ENCODE results near the gene OPCML. TPM values are rescaled to one million over a fixed set of nuclear protein-coding genes. Genes with fewer than 3 reads are reported as not detected.

The OPCML gene
- polyA plus RNA-seq, 3 donors, result not detected

DNA sequence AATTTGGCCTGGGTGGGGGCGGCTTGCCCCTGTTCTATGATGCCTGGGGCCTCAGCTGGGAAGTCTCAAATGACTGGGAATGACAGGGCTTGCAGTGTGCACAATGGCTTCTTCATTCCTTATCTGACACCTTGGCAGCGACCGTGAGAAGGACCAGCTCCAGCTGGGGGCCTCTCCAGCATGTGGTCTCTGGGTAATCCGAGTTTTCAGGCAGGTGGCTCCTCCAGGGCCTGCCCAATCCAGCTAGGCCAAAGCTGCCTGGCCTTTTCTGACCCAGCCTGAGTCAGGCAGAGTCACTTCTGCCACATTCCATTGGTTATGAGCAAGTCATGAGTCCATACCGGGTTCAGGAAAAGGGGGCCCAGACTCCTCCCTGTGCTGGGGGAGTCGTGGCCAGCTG is 646.0 kb downstream of the OPCML start:
- no peaks in the 10 kb centered on the region for H3K79me2 ChIP-seq (ENCODE audit: insufficient read depth, low read length)
- no peak overlapping the region for H3K4me3 Mint-ChIP-seq
- no peaks in the 10 kb centered on the region for H3K36me3 Mint-ChIP-seq
- peaks cover 0 to 4% (median 0%) of the 10 kb centered on the region in 7 donors for H3K9me3 Mint-ChIP-seq
- no peak overlapping the region for H3K9ac ChIP-seq (ENCODE audit: insufficient read depth, low read length, poor library complexity, severe bottlenecking)
- peaks cover 0 to under 1% of the 10 kb centered on the region in 2 donors for H3K9me3 ChIP-seq (replicated peaks in 1 of 2; ENCODE audit: control insufficient read depth in 1 of 2, insufficient read depth in 1 of 2, low read length in 2 of 2)
- H3K4me2 ChIP-seq (replicated peaks; ENCODE audit: extremely low read depth, low read length, poor library complexity, severe bottlenecking), result no peak overlapping the region
- 89% methylated on average over 6 of the region's 6 CpGs for WGBS (ENCODE audit: insufficient coverage)
- no peak for DNase-seq
- H3K27me3 Mint-ChIP-seq (ENCODE audit: low read depth in 3 of 3), result no peaks in the 10 kb centered on the region
- H4K20me1 ChIP-seq (ENCODE audit: insufficient read depth, low read length), result no peaks in the 10 kb centered on the region
- H3K4me1 ChIP-seq (ENCODE audit: control insufficient read depth in 1 of 2, insufficient read depth in 2 of 2, low read length in 2 of 2), result no peaks in the 10 kb centered on the region
- H3K27ac Mint-ChIP-seq, result no peak overlapping the region
- H3K4me3 ChIP-seq (replicated peaks in 1 of 3; ENCODE audit: low read depth in 2 of 3, low read length in 3 of 3), result no peak overlapping the region
- H3K27ac ChIP-seq (ENCODE audit: low read depth in 1 of 2, low read length in 2 of 2), result no peak overlapping the region
- H3K36me3 ChIP-seq (replicated peaks in 1 of 2; ENCODE audit: control insufficient read depth in 1 of 2, insufficient read depth in 2 of 2, low read length in 2 of 2), result no peaks in the 10 kb centered on the region
- intact Hi-C loops (cut with micrococcal nuclease), result no loop called here
- no peak overlapping the region for H2AFZ ChIP-seq (ENCODE audit: insufficient read depth, low read depth, low read length, poor library complexity, severe bottlenecking)
- TF ChIP-seq, protein P1, sequence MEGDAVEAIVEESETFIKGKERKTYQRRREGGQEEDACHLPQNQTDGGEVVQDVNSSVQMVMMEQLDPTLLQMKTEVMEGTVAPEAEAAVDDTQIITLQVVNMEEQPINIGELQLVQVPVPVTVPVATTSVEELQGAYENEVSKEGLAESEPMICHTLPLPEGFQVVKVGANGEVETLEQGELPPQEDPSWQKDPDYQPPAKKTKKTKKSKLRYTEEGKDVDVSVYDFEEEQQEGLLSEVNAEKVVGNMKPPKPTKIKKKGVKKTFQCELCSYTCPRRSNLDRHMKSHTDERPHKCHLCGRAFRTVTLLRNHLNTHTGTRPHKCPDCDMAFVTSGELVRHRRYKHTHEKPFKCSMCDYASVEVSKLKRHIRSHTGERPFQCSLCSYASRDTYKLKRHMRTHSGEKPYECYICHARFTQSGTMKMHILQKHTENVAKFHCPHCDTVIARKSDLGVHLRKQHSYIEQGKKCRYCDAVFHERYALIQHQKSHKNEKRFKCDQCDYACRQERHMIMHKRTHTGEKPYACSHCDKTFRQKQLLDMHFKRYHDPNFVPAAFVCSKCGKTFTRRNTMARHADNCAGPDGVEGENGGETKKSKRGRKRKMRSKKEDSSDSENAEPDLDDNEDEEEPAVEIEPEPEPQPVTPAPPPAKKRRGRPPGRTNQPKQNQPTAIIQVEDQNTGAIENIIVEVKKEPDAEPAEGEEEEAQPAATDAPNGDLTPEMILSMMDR (IDR thresholded peaks at IDR 0.05), result no peak
- H3K27me3 ChIP-seq (ENCODE audit: control insufficient read depth in 2 of 2, insufficient read depth in 2 of 2, low read length in 2 of 2), result no peaks in the 10 kb centered on the region
- H3K4me1 Mint-ChIP-seq, result no peaks in the 10 kb centered on the region

- Mint-ChIP-seq H3K4me3 (no peak overlapping the region), H3K9me3 (peaks cover 0 to 4% (median 0%) of the 10 kb centered on the region in 7 donors), H3K27ac (no peak overlapping the region), H3K4me1 (no peaks in the 10 kb centered on the region), H3K27me3 (ENCODE audit: low read depth in 3 of 3) (no peaks in the 10 kb centered on the region), H3K36me3 (no peaks in the 10 kb centered on the region)
- no peaks in the 10 kb centered on the region for H4K20me1 ChIP-seq (ENCODE audit: insufficient read depth, low read length)
- TF ChIP-seq, protein P1 (IDR thresholded peaks at IDR 0.05), result no peak
- no peak overlapping the region for H3K27ac ChIP-seq (ENCODE audit: low read depth in 1 of 2, low read length in 2 of 2)
- no peaks in the 10 kb centered on the region for H3K36me3 ChIP-seq (replicated peaks in 1 of 2; ENCODE audit: control insufficient read depth in 1 of 2, insufficient read depth in 2 of 2, low read length in 2 of 2)
- no peak for DNase-seq
- no peaks in the 10 kb centered on the region for H3K27me3 ChIP-seq (ENCODE audit: control insufficient read depth in 2 of 2, insufficient read depth in 2 of 2, low read length in 2 of 2)
- H3K4me1 ChIP-seq (ENCODE audit: control insufficient read depth in 1 of 2, insufficient read depth in 2 of 2, low read length in 2 of 2), result no peaks in the 10 kb centered on the region
- H3K4me2 ChIP-seq (replicated peaks; ENCODE audit: extremely low read depth, low read length, poor library complexity, severe bottlenecking), result no peak overlapping the region
- peaks cover 0 to 3% of the 10 kb centered on the region in 2 donors for H3K9me3 ChIP-seq (replicated peaks in 1 of 2; ENCODE audit: control insufficient read depth in 1 of 2, insufficient read depth in 1 of 2, low read length in 2 of 2)
- H2AFZ ChIP-seq (ENCODE audit: insufficient read depth, low read depth, low read length, poor library complexity, severe bottlenecking), result no peak overlapping the region
- intact Hi-C loops (cut with micrococcal nuclease), result no loop called here
- H3K79me2 ChIP-seq (ENCODE audit: insufficient read depth, low read length), result no peaks in the 10 kb centered on the region
- H3K4me3 ChIP-seq (replicated peaks in 1 of 3; ENCODE audit: low read depth in 2 of 3, low read length in 3 of 3), result no peak overlapping the region
- no peak overlapping the region for H3K9ac ChIP-seq (ENCODE audit: insufficient read depth, low read length, poor library complexity, severe bottlenecking)
- 100% methylated on average over 1 of the region's 3 CpGs for WGBS (ENCODE audit: insufficient coverage)
Measured at GRCh38 chr11:132883241-132883640, 649.1 kb downstream of the OPCML start.
